GM12878 (cell line): ENCODE data around the gene LTB. TPM values are rescaled to one million over a fixed set of nuclear protein-coding genes. Genes with fewer than 3 reads are reported as not detected.

Experiments
- CREM ChIP-seq: IDR thresholded peaks from 2 replicates; pipeline ENCODE4 v1.6.1; 2014; ENCODE audit warnings: antibody characterized with exemption, low read depth
- ESRRA ChIP-seq: IDR thresholded peaks from 2 replicates; pipeline ENCODE4 v1.6.1; 2012; ENCODE audit warnings: mild to moderate bottlenecking, low read length, improper control_type of control experiment
- KDM1A ChIP-seq: fragments of 200-600 bp; sonication (generic); IDR thresholded peaks from 2 replicates; pipeline ENCODE4 v1.6.1; 2016; ENCODE audit warnings: borderline replicate concordance
- LARP7 ChIP-seq: fragments of 450-650 bp; IDR thresholded peaks from 2 replicates; pipeline ENCODE4 v1.6.1; 2017; ENCODE audit warnings: mild to moderate bottlenecking
- MTA2 ChIP-seq: fragments of 450-650 bp; IDR thresholded peaks from 2 replicates; pipeline ENCODE4 v1.6.1; 2016; ENCODE audit warnings: low read depth, mild to moderate bottlenecking, moderate library complexity
- MXI1 ChIP-seq: fragments of 150-350 bp; IDR thresholded peaks from 2 replicates; pipeline ENCODE4 v1.6.1; 2011; ENCODE audit warnings: low read depth, mild to moderate bottlenecking, inconsistent platforms, low read length, improper control_type of control experiment
- RB1 ChIP-seq: fragments of 450-650 bp; formaldehyde crosslinking; IDR thresholded peaks from 2 replicates; pipeline ENCODE4 v1.6.1; 2017; ENCODE audit warnings: mild to moderate bottlenecking, borderline replicate concordance
- RBBP5 ChIP-seq: fragments of 200-600 bp; sonication (generic); conservative IDR thresholded peaks from 2 replicates; pipeline ENCODE4 v1.6.1; 2016
- RCOR1 ChIP-seq: conservative IDR thresholded peaks from 2 replicates; pipeline ENCODE4 v1.6.1; 2012; ENCODE audit warnings: low read depth, low read length, improper control_type of control experiment
- RELB ChIP-seq: fragments of 450-650 bp; IDR thresholded peaks from 2 replicates; pipeline ENCODE4 v1.6.1; 2017; ENCODE audit warnings: low read depth, mild to moderate bottlenecking, moderate library complexity
- SIN3A ChIP-seq: IDR thresholded peaks from 2 replicates; pipeline ENCODE4 v1.6.1; 2012; ENCODE audit warnings: low read depth, low read length, improper control_type of control experiment
- SMARCA5 ChIP-seq: fragments of 450-650 bp; IDR thresholded peaks from 2 replicates; pipeline ENCODE4 v1.6.1; 2017; ENCODE audit warnings: mild to moderate bottlenecking
- ZNF207 ChIP-seq: fragments of 450-650 bp; IDR thresholded peaks from 2 replicates; pipeline ENCODE4 v1.6.1; 2014; ENCODE audit warnings: antibody characterized with exemption, mild to moderate bottlenecking, borderline replicate concordance
- ZZZ3 ChIP-seq: IDR thresholded peaks from 2 replicates; pipeline ENCODE4 v1.6.1; 2011; ENCODE audit warnings: low read depth; ENCODE audit not compliant: control insufficient read depth, insufficient read length
- polyA plus RNA-seq, 11 experiments: library from polyadenylated mRNA; depleted of rRNA in 4 of 11; unstranded in 6 of 11; stranded (reverse) in 5 of 11; fragments of >200 nt; fragmentation: Nextera tagmentation in 4 of 11; fragmentation: Illumina TruSeq in 1 of 11; extraction: Ambion mirVana in 4 of 11; extraction: Trizol in 1 of 11; gene quantifications; 1 replicate in 1 of 11; 2 replicates in 10 of 11; pipeline versions ENCODE4 v1.2.1 to v1.2.3, GENCODE V29; 2011 to 2016; ENCODE audit warnings: inconsistent platforms in 2 of 11, missing spikeins in 2 of 11, low read depth in 1 of 11
- total RNA-seq, 4 experiments: library from RNA; depleted of rRNA in 3 of 4; stranded (reverse); fragments of >200 nt in 3 of 4; fragmentation: Illumina TruSeq in 1 of 4; extraction: Trizol in 1 of 4; gene quantifications; 2 replicates each; pipeline versions ENCODE4 v1.2.1 to v1.2.3, GENCODE V29; 2013 to 2021

The LTB gene
- total and polyA plus RNA-seq, 10 of the 15 experiments (the other 5 are each of a cell fraction or from before 2014, with no cell fraction given), result 0.71 to 74.3 (median 20.0) TPM

GRCh38 chr6:31546339-31546957, 35.8 kb downstream of the LTB start, which contains the start of gene ATP6V1G2 (continued):
- TF ChIP-seq ZNF207 (peak; percentile 25; the same call in 1 of the 2 replicates), CREM (peak; percentile 58), RCOR1 (peak; percentile 63; the same call in 1 of the 2 replicates), MTA2 (no peak), LARP7 (no peak), ZZZ3 (no peak), KDM1A (no peak), SIN3A (peak; percentile 57; the same call in 1 of the 2 replicates), RELB (no peak), SMARCA5 (peak; percentile 90; the same call in 1 of the 2 replicates), ESRRA (no peak), RBBP5 (no peak), MXI1 (no peak), RB1 (peak; percentile 41; the same call in 1 of the 2 replicates)
